Endometrial microvascular endothelial cells (primary cell): Measurements from ENCODE around the gene EPHA6. TPM values are rescaled to one million over a fixed set of nuclear protein-coding genes. Genes with fewer than 3 reads are reported as not detected.
"Not testable (repeated sequence)": the region's sequence is repeated elsewhere in the genome, so short reads cannot be mapped to it uniquely, and the experiment has no call there.

ENCODE experiments used
- in situ Hi-C: cut with HindIII; loops from 2 replicates; pipeline ENCODE4 v1.10.0; 2017; ENCODE audit warnings: low sequenced_read_pairs, low pct_unique_long_range_greater_than_20kb; ENCODE audit errors: inconsistent ontology term
- total RNA-seq: library from RNA; depleted of rRNA; stranded (reverse); fragments of >200 nt; gene quantifications from one replicate; pipeline ENCODE4 v1.2.3, GENCODE V29; 2015; ENCODE audit errors: inconsistent ontology term

Gene EPHA6
- total RNA-seq, 1 donor from 2014 or later = not detected

DNA sequence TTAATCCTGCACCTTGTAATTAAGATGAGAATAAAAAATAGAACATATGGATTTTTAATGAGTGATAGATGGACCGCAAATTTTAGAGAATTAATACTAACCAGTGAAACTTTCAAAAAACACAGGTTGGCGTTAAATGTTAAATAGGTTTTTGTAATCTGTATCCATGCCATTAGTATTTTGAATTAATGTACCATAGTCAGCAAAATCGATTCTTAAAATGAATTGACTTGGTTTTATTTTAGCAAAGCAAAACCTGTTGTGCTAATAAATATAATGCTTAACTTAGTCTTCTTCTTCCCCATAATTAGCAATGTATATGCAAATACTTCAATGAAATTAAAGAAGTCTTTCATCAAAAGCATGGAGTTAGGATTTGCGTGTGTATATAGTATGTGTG lies 63.1 kb downstream of the EPHA6 start:
- in situ Hi-C loops = no loop called here

DNA sequence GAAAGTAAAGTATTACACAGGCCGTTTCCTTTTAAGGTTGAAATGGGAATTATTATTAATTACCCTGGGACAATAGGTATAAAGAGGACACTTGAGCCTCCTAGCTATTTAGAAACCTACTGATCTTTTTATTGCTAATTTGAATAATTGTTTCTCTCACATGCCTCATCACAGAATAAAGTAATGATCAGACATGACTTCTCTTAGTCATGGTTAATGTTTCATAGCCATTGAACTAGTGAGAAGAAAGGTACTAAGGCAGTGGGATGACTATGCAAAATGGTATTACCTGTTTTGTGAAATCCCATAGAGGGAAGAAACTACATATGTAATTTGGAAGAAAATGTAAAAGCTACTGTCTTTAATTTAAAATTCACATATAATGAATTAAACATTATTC lies 85.6 kb downstream of the EPHA6 start:
- in situ Hi-C loops = no loop called here

DNA sequence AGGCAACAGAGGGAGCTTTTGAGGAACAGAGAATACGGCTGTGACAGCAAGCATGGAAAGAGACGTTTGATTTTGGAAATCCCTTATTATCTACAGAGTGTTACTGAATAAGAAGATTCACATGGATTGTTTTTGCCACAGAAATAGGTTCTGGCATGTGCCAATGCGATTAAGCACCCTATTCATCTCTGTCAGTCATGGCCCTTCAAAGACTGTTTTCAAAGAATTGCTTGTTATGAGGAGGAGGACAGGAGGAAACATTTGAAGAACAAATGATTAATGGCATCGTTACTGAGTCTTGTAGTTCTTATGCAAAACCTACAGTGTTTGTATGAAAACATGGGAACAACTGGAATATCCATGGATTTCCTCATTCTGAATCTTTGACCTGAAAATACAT lies 86.2 kb downstream of the EPHA6 start:
- in situ Hi-C loops = no loop called here

DNA sequence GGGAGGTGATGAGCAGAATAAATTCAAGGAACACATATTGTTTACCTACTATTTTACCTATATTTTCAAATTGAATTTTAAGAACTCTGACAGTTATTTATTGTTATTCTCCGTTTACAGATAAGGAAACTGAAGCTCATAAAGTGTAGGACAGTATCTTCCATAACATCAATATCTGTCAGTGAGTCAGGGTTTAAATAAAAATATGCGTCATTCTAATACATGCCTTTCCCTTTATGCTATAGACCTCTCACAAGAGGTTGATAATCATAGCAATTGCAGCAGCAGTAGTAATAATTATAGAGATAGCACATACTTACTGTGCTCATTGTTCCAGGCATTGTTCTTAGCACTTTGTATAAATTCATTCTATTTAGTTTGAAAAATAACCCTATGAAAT lies 101.1 kb downstream of the EPHA6 start:
- in situ Hi-C loops = no loop called here

DNA sequence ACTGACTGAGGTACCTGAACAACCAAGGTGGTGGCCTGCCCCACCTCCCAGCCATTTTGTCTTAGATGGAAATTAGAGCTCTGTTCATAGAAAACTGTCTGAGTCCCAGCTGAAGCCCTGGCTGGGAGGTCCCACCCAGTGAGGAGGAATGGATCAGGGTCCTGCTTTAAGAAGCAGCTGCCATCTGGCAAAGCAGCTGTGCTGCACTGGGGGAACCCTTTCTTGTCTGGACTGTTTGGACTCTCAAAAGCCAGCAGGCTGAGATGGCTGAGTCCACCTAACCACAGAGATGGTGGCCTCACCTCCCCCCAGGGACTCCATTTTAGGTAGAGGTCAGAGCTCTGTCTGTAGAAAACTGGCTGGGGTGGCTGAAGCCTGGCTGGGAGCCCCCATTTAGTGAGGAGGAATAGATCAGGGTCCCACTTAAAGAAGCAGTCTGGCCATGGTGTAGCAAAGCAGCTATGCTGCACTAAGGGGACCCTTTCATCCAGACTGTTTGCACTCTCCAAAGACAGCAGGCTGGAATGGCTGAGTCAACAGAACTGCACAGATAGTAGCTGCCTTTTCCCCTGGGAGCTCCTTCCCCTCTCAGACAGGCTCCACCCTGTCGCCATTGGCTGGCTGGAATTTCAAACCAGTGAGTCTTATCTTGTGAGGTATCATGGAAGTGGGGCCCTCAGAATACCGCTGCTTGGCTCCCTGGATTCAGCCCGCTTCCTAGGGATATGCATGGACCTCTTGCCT lies 116.9 kb downstream of the EPHA6 start:
- in situ Hi-C loops = no loop called here

DNA sequence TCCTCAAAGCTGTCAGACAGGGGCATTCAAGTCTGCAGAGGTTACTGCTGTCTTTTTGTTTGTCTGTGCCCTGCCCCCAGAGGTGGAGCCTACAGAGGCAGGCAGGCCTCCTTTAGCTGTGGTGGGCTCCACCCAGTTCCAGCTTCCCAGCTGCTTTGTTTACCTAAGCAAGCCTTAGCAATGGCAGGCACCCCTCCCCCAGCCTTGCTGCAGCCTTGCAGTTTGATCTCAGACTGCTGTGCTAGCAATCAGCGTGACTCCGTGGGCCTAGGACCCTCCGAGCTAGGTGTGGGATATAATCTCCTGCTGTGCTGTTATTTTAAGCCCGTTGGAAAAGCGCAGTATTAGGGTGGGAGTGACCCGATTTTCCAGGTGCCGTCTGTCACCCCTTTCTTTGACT lies 127.7 kb downstream of the EPHA6 start:
- in situ Hi-C loops = not testable (repeated sequence)

DNA sequence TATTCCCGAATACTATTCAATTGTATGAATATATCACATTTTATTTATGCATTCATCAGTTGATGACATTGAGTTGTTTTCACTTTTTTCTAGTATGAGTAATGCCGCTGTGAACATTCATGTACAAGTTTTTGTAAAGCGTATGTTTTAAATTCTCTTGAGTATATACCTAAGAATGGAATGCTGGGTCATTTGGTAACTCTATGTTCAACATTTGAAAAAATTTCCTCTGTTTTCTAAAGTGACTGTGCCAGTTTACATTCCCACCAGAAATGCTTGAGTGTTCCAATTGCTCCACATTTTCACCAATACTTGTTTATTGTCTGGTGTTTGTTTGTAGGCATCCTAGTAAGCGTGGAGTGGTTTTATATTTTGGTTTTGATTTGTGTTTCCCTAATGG lies 144.5 kb downstream of the EPHA6 start:
- in situ Hi-C loops = no loop called here

DNA sequence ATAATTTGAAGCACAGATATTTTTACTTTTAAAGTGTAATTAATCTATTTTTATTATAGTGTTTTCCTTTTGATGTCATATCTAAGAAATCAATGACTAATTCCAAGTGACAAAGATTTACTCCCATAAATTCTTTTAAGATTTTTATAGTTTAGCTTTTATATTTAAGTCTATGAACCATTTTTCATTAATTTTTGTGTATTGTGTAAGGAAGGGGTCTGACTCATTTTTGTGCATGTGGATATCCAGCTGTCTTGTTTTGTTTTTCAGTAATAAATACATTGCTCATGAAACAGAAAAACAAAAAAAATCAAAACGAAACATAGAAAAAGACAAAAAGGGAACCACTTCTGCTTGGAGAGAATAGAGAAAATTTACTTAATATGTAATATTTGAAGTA lies 145.1 kb downstream of the EPHA6 start:
- in situ Hi-C loops = no loop called here

DNA sequence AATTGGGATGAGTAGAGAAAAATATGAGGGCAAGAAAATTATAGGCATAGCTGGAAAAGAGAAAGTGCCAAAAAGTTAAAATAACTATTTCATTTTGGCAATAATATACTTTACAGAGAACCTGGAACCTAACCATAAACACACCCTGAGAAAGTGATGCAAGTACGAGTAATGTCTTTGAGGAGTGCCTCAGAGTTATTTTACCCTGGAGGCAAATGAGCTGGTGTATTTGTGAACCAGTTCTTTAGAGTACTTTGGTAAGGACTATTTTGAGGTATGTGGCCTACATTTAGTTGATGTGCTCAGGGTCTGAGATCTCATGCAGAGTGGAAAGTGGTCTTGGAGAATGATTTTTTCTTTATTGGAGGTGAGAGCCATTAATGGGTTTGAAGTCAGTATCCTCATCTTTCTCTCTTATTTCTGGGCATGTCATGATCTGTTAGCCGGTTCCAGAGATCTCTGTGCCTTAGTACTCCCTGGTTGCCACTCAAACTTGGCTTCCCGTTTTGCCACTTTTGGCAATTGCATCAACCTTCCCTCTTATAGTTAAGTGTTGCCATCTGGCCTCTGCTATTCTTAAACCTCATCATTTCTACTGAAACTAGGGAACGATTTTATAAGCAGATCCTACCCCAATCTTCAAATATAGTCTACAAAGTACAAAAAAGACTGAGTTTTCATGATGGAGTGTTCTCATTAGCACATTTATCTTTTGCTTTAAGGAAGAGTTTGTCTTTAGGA lies 145.7 kb downstream of the EPHA6 start:
- in situ Hi-C loops = no loop called here

DNA sequence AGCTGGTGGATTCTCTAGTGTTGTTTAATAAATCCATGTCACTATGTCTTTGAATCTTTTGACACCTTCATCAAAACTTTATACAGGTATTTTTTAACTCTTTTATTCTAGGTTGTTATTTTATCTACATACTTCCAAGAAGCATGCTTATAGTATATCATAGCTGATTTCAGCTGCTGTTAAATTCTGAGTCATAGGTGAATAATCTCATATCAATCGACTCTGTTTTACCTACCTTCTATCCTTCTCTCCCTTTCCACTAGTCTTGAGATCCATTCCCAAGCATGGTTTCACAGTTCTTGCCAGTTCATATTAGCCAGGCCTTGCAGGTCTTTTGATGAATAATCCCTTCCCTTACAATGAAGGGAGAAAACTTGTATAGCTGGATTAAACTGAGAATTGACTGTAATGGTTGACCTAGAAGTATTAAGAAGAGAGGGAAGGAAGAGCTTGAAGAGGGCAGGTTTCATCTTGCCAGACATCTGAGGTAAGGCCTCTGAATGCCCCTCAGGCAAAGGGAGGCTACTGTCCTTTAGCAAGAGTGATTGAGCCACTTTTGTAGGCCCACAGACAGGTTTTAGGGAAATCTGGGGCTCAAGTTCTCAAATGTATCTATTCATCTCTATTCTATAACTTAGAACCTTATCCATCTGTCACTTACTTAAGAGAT lies 146.4 kb downstream of the EPHA6 start:
- in situ Hi-C loops = no loop called here

DNA sequence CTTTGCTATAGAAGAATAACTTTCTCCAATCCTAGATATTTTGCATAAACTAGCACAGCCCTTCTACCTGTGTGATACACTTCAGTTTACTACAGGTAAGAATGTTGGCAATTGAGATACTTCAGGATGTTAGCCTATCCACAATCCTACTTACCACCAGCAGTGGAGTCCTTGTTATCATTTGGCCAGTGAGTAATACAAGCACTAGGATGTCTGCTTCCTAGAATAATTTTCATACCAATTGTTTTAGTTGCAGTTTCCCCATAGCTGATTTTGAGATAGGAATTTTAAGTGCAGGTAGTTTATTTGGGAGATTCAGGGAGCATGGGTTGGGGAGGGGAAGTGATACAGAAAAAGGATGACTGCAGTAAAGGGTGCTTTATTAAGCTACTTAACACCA lies 147.2 kb downstream of the EPHA6 start:
- in situ Hi-C loops = no loop called here

DNA sequence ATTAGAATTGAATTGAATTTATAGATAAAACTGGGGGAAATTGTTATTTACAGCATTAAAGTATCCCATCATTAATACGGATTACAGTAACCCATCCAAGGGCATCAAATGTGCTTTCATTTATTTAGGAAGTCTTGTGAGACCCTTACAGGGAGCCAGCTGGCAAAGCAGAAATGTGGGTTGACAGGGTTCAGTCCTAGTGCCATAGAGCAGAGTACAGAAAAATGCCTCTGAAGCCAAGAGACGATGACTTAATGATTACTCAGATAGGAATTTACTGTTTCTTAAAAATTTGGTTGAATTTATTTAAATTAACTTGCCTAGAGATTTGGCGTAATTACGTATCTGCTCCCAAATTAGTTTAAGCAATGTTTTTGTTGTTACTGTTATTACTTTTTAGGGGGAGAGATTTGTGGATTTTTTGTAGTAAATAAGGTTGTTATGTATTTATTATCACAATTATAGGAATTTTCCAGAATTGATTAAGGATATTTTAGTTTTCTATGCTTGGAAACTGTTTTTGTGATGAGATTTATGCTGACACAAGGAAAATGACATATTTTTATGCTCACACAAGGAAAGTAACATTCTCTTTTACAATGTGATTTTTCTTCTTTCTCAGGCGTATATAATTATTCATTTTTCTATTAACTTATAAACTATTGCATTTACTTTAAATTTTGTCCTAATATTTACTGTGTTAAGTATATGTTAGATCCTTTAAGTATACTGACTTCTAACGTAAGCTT lies 152.0 kb downstream of the EPHA6 start:
- in situ Hi-C loops = no loop called here

DNA sequence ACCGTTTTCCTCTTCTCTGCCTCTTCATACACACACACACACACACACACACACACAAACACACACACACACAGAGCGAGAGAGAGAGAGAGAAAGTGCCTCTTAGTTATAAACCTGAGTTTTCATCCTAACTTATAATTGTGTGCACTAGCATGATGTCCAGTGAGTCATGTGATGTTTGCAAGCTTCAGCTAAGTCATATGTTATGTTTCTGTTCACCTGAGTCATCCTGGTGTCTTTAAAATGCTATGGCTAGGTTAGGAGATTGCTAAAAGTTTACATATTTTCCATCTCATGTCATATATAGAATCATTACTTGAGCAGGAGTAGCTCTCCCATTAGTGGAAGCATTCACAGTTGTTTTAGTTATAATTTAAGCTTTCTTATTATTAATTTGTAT lies 155.8 kb downstream of the EPHA6 start:
- in situ Hi-C loops = no loop called here

DNA sequence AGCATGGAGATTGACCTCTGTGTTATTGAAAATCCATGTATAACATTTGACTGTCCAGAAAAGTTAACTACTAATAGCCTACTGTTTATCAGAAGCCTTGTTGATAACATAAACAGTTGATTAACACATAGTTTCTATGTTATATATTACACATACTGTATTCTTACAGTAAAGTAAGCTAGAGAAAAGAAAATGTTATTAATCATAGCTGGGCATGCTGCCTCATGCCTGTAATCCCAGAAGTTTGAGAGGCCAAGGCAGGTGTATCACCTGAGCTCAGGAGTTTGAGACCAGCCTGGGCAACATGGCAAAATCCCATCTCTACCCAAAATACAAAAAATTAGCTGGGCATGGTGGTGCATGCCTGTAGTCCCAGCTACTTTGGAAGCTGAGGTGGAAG lies 163.3 kb downstream of the EPHA6 start:
- in situ Hi-C loops = no loop called here

DNA sequence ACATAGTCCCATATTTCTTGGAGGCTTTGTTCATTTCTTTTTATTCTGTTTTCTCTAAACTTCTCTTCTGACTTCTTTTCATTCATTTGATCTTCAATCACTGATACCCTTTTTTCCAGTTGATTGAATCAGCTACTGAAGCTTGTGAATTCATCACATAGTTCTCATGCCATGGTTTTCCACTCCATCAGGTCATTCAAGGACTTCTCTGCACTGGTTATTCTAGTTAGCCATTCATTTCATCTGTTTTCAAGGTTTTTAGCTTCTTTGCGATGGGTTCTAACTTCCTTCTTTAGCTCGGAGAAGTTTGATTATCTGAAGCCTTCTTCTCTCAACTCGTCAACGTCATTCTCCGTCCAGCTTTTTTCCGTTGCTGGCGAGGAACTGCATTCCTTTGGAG lies 169.3 kb downstream of the EPHA6 start:
- in situ Hi-C loops = not testable (repeated sequence)

DNA sequence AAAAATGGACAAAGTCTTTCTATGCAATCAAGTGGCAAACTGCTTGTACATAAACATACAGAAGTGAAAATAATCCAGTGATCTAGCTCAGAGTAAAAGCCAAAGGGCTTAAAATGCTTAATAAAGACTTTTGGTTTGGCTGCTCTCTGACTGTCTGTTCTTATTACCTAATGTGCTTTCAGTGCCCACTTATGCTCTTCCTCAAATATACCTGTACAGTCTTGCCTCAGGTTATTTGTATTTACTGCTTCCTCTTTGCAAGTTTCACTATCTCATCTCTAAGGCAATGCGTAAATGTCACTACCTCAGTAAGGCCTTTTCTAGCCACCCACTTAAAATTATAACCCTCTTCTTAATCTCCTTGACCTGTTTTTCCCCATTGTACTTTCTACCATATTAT lies 171.8 kb downstream of the EPHA6 start:
- in situ Hi-C loops = no loop called here

DNA sequence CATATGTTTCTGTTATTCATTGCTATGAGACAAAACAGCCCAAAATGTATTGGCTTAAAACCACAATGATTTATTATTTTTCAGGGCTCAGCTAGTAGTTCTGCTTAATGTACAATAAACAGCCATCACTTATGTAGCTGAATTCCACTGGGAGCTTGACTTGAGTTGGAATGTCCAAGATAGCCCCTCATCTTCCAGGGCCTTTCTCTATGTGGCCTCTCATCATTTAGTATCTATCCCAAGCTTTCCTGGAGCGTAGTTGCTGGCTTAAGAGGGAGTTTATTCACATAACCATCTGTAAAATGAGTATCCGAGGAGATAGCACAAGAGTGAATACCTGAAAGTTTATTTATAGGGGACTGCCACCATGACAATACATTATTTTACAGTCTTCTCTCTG lies 176.8 kb downstream of the EPHA6 start:
- in situ Hi-C loops = no loop called here

DNA sequence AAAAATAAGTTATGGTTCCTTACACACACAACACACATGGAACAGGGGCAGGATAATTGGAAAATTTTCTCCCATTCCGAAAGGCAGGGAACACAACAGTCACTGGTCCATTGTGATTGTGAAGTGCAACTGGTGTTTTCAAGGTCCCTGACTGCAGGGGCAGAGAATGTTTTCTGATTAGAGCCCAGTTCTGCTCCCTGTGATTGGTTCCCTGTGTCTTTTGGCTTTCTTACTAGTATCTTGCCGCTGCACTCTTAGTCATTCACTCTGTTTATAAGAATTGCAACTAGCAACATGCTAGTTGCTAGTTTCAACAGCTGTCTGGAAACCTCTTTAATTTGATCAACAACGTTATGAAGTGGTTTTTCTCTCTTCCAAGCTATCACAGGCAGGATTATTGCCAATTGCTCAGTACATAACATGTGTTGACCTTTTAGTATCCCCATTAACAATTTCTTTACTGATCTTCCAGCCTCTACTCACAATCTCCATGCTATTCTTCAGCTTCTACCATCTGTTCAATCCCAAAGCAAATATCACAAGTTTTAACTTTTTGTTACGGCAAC lies 177.5 kb downstream of the EPHA6 start:
- in situ Hi-C loops = no loop called here

DNA sequence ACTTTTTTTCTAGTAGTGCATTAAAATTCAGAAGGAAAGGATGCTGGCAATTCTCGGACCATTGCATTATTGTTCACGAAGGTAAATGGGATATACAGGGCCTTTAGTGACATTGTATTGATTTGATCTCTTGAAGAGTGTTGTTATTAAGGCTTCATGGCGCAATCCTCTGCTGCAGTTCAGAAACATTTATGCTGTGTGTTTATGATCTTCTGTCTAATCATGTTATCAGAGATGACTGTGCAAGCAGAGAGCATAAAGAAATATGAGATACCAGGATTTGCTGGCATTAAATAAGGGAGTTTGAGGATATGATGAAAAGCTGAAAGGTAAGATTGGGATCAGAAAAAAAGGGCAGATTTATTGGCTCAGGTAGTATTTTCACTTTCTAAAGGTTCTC lies 180.6 kb downstream of the EPHA6 start:
- in situ Hi-C loops = no loop called here
